Ascending aorta (tissue), 2 donors: ENCODE measurements around the gene SEC63. TPM values are rescaled to one million over a fixed set of nuclear protein-coding genes. Genes with fewer than 3 reads are reported as not detected.
A peak's percentile ranks its signal among the peaks of the same experiment; 100 is the strongest.
"Not testable (repeated sequence)": the region's sequence is repeated elsewhere in the genome, so short reads cannot be mapped to it uniquely, and the experiment has no call there.

ENCODE experiments used
- DNase-seq, 2 donors: peaks; one replicate each; pipeline ENCODE4 v3.0.0-alpha.2; 2019; ENCODE audit warnings: low spot score in 2 of 2
- H3K27ac ChIP-seq, 2 donors: fragments of 200-600 bp; sonication (generic); one replicate each; pipeline ENCODE4 v1.5.1; 2016 to 2017; ENCODE audit warnings: mild to moderate bottlenecking in 1 of 2
- H3K27me3 ChIP-seq: fragments of 200-600 bp; sonication (generic); one replicate; pipeline ENCODE4 v1.5.1; 2017
- H3K36me3 ChIP-seq, 2 donors: fragments of 200-600 bp; sonication (generic); one replicate each; pipeline ENCODE4 v1.5.1; 2016
- H3K4me1 ChIP-seq, 2 donors: fragments of 200-600 bp; sonication (generic); one replicate each; pipeline ENCODE4 v1.5.1; 2016 to 2017; ENCODE audit warnings: mild to moderate bottlenecking in 1 of 2
- H3K4me3 ChIP-seq, 2 donors: fragments of 200-600 bp; sonication (generic); one replicate each; pipeline ENCODE4 v1.5.1; 2016 to 2017; ENCODE audit warnings: mild to moderate bottlenecking in 1 of 2
- H3K9me3 ChIP-seq, 2 donors: fragments of 200-600 bp; sonication (generic); one replicate each; pipeline ENCODE4 v1.5.1; 2016
- intact Hi-C: fragments of 100-400 bp; cut with DNase I; formaldehyde crosslinking; loops from one replicate; pipeline ENCODE4 v1.15.1; 2023
- total RNA-seq: library from RNA; depleted of rRNA; stranded (reverse); fragments of >200 nt; gene quantifications from one replicate; pipeline ENCODE4 v1.1.0, GENCODE V29; 2016
- TF ChIP-seq, protein P1 (sequence below), 3 experiments: fragments of 200-600 bp in 2 of 3; fragments of 450-650 bp in 1 of 3; sonication (generic) in 2 of 3; IDR thresholded peaks; one replicate each; pipeline ENCODE4 v1.5.1; 2016 to 2019; ENCODE audit warnings: antibody characterized with exemption in 3 of 3, mild to moderate bottlenecking in 1 of 3, moderate library complexity in 1 of 3

SEC63 gene
- total RNA-seq, 1 donor from 2014 or later: 13.1 TPM

DNA sequence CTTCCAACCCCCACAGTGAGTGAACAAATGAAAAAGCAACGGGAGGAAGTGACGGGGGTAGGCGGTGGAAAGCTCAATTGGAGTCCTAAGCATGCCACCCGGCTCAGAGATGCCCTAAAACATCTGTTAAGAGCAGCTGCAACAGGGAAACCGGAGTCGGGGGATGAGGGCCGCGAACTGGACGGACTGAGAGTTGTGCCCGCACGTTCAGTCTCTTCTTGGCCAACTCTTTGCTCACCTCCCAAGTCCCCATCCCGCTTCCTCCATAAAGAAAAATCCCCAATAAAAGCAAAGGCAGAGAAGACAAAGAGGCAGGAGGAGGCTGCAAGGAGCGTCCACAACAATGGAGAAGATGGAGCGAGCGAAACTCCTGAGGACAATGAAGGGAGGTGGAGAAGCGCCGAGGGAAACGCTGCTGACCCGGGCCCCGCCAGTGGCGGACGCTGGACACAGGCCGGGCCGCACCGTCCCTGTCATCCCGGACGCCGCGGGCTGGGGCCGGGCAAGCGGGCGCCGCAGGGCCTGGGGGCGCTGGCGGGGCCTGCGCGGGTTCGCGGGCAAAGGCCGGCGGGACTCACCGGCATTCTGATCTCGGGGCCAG lies 600 bp downstream of the SEC63 start:
- Histone ChIP-seq H3K4me1 (peaks cover 0 to 25% of the 10 kb centered on the region in 2 donors), H3K27ac (peak overlapping the region; percentile 72 to 83), H3K27me3 (no peaks in the 10 kb centered on the region), H3K9me3 (no peaks in the 10 kb centered on the region), H3K4me3 (peak overlapping the region; percentile 78 to 87), H3K36me3 (no peaks in the 10 kb centered on the region)
- intact Hi-C loops: loop anchor here (1.0 to 10.0 kb wide), 5 partner anchors 304 to 1345 kb away; partner anchors contain the start of genes AFG1L, CEP57L1, SESN1 and SNX3
- DNase-seq: peak in 1 of 2 donors; percentile 82
- TF ChIP-seq, protein P1, sequence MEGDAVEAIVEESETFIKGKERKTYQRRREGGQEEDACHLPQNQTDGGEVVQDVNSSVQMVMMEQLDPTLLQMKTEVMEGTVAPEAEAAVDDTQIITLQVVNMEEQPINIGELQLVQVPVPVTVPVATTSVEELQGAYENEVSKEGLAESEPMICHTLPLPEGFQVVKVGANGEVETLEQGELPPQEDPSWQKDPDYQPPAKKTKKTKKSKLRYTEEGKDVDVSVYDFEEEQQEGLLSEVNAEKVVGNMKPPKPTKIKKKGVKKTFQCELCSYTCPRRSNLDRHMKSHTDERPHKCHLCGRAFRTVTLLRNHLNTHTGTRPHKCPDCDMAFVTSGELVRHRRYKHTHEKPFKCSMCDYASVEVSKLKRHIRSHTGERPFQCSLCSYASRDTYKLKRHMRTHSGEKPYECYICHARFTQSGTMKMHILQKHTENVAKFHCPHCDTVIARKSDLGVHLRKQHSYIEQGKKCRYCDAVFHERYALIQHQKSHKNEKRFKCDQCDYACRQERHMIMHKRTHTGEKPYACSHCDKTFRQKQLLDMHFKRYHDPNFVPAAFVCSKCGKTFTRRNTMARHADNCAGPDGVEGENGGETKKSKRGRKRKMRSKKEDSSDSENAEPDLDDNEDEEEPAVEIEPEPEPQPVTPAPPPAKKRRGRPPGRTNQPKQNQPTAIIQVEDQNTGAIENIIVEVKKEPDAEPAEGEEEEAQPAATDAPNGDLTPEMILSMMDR (IDR thresholded peaks at IDR 0.05): no peak

DNA sequence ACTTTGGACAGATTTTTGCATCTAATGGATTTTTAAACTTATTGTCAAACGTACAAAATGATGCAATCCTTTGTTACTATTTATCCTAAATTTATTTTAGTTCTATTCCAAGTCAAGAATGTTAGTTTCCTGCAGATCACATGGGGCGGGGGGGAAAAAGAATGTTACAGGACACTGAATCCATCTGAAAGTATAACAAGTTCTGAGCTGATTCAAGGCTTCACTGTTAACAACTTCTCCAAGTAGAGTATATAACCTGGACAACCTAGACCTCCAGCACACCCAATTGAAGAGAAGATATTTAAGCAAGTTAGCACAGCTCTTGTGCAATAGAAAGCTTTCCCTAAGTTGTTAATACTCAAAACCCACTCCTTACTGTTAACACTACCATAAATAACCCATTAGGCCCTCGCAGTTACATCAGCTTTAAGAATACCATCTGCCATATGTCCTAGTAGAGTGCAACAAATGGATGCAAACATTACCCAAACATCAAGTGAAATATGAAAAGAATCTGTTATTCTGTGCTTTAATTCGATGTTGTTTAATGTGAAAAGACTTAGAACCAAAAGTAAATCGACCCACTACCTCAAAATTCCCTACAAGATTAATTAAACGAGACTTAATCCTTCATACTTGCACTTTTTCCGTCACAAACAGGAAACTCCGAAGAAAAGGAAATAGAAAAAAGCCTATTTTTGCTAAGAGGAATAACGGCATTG lies 1.3 kb downstream of the SEC63 start:
- H3K4me1 ChIP-seq: peaks cover 0 to 25% of the 10 kb centered on the region in 2 donors
- H3K9me3 ChIP-seq: no peaks in the 10 kb centered on the region

DNA sequence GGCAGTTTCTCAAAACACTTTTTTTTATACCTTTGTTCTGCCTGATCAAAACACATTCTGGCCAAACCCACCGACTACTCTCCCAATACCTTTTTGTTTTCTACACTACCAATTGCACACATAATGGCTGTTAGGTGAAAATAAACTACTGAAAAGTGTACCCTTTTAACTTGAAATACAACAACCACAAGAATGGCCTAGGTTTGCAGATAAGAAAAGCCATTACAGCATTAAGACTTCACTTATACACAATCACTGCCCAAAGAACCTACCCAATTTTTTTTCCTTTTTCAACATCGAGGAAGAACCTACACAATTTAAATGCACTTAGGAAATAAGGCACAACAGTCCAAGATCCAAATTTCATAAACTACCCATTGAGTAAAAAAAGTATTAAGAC lies 1.8 kb downstream of the SEC63 start:
- no peak for DNase-seq
- Histone ChIP-seq H3K27ac (peak overlapping the region in 1 of 2 donors; percentile 83), H3K4me1 (peaks cover 0 to 25% of the 10 kb centered on the region in 2 donors), H3K4me3 (peak overlapping the region; percentile 78 to 87), H3K36me3 (no peaks in the 10 kb centered on the region), H3K27me3 (no peaks in the 10 kb centered on the region), H3K9me3 (no peaks in the 10 kb centered on the region)
- TF ChIP-seq, protein P1 (IDR thresholded peaks at IDR 0.05): no peak
- intact Hi-C loops: loop anchor here (5.0 to 10.0 kb wide), 4 partner anchors 341 to 1346 kb away; partner anchors contain the start of genes AFG1L, CEP57L1 and SESN1

More for the DNA sequence above, 1.3 kb downstream of the SEC63 start:
- peak overlapping the region; percentile 78 to 87 for H3K4me3 ChIP-seq
- no peaks in the 10 kb centered on the region for H3K36me3 ChIP-seq
- no peaks in the 10 kb centered on the region for H3K27me3 ChIP-seq
- TF ChIP-seq, protein P1 (IDR thresholded peaks at IDR 0.05): no peak
- DNase-seq: no peak
- H3K27ac ChIP-seq: peak overlapping the region; percentile 72 to 83
- intact Hi-C loops: loop anchor here (1.0 to 10.0 kb wide), 5 partner anchors 305 to 1346 kb away; partner anchors contain the start of genes AFG1L, CEP57L1, SESN1 and SNX3

DNA sequence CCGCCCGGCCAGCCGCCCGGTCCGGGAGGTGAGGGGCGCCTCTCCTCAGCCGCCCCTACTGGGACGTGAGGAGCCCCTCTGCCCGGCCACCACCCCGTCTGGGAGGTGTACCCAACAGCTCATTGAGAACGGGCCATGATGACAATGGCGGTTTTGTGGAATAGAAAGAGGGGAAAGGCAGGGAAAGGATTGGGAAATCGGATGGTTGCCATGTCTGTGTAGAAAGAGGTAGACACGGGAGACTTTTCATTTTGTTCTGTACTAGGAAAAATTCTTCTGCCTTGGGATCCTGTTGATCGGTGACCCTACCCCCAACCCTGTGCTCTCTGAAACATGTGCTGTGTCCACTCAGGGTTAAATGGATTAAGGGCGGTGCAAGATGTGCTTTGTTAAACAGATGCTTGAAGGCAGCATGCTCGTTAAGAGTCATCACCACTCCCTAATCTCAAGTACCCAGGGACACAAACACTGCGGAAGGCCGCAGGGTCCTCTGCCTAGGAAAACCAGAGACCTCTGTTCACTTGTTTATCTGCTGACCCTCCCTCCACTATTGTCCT lies 4.1 kb downstream of the SEC63 start:
- H3K27ac ChIP-seq, DNase-seq, H3K9me3 ChIP-seq, H3K4me3 ChIP-seq, H3K36me3 ChIP-seq, H3K27me3 ChIP-seq: not testable (repeated sequence)
- H3K4me1 ChIP-seq: peaks cover 0 to 25% of the 10 kb centered on the region in 2 donors
- intact Hi-C loops: loop anchor here (10.0 kb wide), 2 partner anchors 489 to 1141 kb away; partner anchors contain the start of genes CEP57L1 and SESN1

DNA sequence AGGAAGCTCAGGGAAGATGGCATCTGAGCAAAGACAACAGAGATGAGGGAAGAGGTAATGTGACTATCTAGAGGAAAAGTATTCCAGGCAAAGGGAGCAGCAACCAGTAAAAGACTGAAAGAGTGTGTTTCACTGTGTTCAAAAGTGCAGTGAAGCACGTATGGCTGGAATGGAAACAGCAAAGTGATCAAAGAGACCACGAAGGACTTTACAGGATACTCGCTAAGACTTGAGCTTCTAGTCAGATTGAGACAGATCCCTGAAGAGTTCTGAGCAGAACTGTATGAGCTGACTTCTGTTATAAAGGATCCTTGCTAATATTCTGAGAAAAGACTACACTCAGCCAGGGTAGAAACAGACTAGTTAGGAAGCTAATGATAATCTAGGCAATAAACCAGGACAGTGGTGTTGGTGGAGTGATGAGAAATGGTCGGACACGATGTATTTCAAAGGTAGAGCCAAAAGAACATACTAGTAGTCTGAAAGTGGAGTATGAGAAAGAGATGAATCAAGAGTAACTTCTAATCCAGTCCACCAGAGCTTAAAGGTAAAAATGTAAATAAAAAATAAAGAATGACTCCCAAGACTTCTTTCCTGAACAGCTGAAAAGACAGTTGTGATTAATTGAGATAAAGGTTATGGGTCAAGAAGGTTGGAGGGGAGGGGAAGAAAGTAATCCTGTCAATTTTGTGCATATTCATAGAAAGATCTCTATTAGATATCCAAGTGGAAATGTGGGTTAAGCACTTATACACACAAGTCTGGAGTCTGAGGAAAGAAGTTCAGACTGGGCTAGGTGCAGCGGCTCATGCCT lies 14.2 kb downstream of the SEC63 start:
- intact Hi-C loops: no loop called here
- no peaks in the 10 kb centered on the region for H3K9me3 ChIP-seq
- no peak for DNase-seq
- H3K27me3 ChIP-seq: no peaks in the 10 kb centered on the region
- H3K36me3 ChIP-seq: no peaks in the 10 kb centered on the region
- TF ChIP-seq, protein P1 (IDR thresholded peaks at IDR 0.05): no peak
- no peak overlapping the region for H3K4me3 ChIP-seq
- no peak overlapping the region for H3K27ac ChIP-seq
- H3K4me1 ChIP-seq: peaks cover 0 to 5% of the 10 kb centered on the region in 2 donors
